Gastrocnemius medialis (tissue), 4 donors: ENCODE measurements around the gene EPB41L1. TPM values are rescaled to one million over a fixed set of nuclear protein-coding genes. Genes with fewer than 3 reads are reported as not detected.

Experiments
- ATAC-seq, 2 donors: fragments of 150-250 bp; one replicate each; pipeline ENCODE4 v1.9.1; 2016
- DNase-seq, 2 donors: peaks; one replicate each; pipeline ENCODE4 v3.0.0-alpha.2; 2019
- H3K27ac ChIP-seq, 4 donors: fragments of 200-600 bp; sonication (generic); 1 replicate in 1 of 4; 2 replicates in 3 of 4; pipeline ENCODE4 v1.5.1; 2016 to 2018; ENCODE audit warnings: mild to moderate bottlenecking in 2 of 4, moderate library complexity in 1 of 4
- H3K27me3 ChIP-seq, 3 donors: fragments of 200-600 bp; sonication (generic) in 2 of 3; 1 replicate in 1 of 3; 2 replicates in 2 of 3; pipeline versions ENCODE4 v1.5.1 to v1.6.0; 2016 to 2019; ENCODE audit warnings: mild to moderate bottlenecking in 1 of 3, moderate library complexity in 1 of 3
- H3K36me3 ChIP-seq, 2 donors: fragments of 200-600 bp; sonication (generic) in 1 of 2; one replicate each; pipeline ENCODE4 v1.5.1; 2017 to 2018
- H3K4me1 ChIP-seq, 2 donors: fragments of 200-600 bp; sonication (generic) in 1 of 2; one replicate each; pipeline ENCODE4 v1.5.1; 2016 to 2017; ENCODE audit warnings: mild to moderate bottlenecking in 2 of 2
- H3K4me3 ChIP-seq, 4 donors: fragments of 200-600 bp; sonication (generic) in 3 of 4; 1 replicate in 1 of 4; 2 replicates in 3 of 4; pipeline ENCODE4 v1.5.1; 2016 to 2019; ENCODE audit warnings: mild to moderate bottlenecking in 2 of 4
- H3K9me3 ChIP-seq, 3 donors: fragments of 200-600 bp; sonication (generic) in 2 of 3; 1 replicate in 1 of 3; 2 replicates in 2 of 3; pipeline ENCODE4 v1.5.1; 2016 to 2019
- CTCF ChIP-seq, 5 experiments: fragments of 450-650 bp in 3 of 5; fragments of 200-600 bp in 2 of 5; sonication (generic) in 2 of 5; IDR thresholded peaks in 4 of 5; conservative IDR thresholded peaks in 1 of 5; 1 replicate in 4 of 5; 2 replicates in 1 of 5; pipeline ENCODE4 v1.5.1; 2016 to 2019; ENCODE audit warnings: antibody characterized with exemption in 5 of 5, mild to moderate bottlenecking in 3 of 5, moderate library complexity in 3 of 5
- POLR2A ChIP-seq, 2 donors: fragments of 450-650 bp; IDR thresholded peaks; one replicate each; pipeline ENCODE4 v1.6.1; 2017; ENCODE audit warnings: antibody characterized with exemption in 2 of 2, mild to moderate bottlenecking in 2 of 2, moderate library complexity in 2 of 2
- in situ Hi-C, 4 donors: fragments of 200-750 bp; cut with MboI; loops; one replicate each; pipeline versions ENCODE4 v1.15.0 to v1.8.0; 2017; ENCODE audit warnings: low sequenced_read_pairs in 4 of 4
- intact Hi-C: fragments of 100-400 bp; cut with DNase I; formaldehyde crosslinking; loops from one replicate; pipeline ENCODE4 v1.15.1; 2023; ENCODE audit warnings: low total_unique reads
- total RNA-seq, 4 donors: library from RNA; depleted of rRNA; stranded (reverse); fragments of >200 nt; gene quantifications; one replicate each; pipeline versions ENCODE4 v1.1.0 to v1.2.3, GENCODE V29; 2016

The EPB41L1 gene
- total RNA-seq, 4 donors from 2014 or later: 2.3 to 11.4 (median 7.4) TPM

DNA sequence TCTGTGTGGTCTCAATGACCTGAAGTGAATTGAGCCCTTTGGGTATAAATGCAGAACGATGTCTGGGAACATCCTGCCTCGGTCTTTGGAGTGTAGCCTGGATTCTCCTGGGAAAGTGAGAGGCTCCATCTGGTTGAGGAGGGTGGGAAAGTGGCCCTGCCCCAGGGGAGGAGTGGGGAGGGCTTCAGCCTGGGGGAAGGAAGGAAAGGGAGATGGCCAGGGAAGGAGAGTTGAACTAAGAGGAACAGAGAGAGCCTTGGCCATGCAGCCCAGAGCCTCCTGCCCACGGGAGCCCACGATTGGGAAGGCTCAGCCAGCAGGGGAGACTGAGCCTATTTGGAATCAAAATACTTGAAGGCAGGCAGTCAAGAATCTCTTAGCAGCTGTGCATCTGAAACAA lies 2.3 kb upstream of the EPB41L1 start:
- intact Hi-C loops (no loop called here), in situ Hi-C loops (no loop called here)
- peak in 1 of 2 donors; percentile 14 for TF ChIP-seq POLR2A (IDR thresholded peaks at IDR 0.05)
- TF ChIP-seq CTCF (IDR thresholded peaks at IDR 0.05 in 4 of 5, conservative IDR thresholded peaks at IDR 0.05 in 1 of 5): no peak
- H3K4me3 ChIP-seq: no peak overlapping the region
- DNase-seq (no peak), ATAC-seq (no peak)
- peaks cover 7 to 31% of the 10 kb centered on the region in 2 donors for H3K4me1 ChIP-seq
- peak overlapping the region in 3 of 4 donors; percentile 63 to 69 (median 67) for H3K27ac ChIP-seq
- H3K36me3 ChIP-seq: no peaks in the 10 kb centered on the region
- H3K27me3 ChIP-seq: no peaks in the 10 kb centered on the region
- H3K9me3 ChIP-seq: no peaks in the 10 kb centered on the region

DNA sequence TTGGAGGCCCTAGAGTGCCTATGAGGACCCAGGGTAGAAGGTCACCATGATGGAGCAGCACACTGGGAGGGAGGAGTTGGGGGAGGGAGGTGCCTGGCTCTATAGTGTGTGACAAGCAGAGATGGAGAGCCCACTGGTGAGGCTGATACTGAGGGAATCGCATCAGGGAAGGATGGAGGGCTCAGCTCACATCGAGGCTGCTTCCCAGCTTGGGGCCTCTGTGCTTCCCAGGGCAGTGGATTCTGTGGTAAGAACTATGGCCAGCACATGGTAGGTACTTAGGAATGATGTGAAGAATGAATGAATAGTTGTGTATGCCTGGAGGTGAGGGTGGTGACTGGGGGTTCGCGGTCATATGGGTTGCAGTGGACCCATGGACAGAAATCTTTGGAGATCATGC lies 1.3 kb upstream of the EPB41L1 start:
- in situ Hi-C loops: no loop called here
- DNase-seq: no peak
- H3K27ac ChIP-seq: peak overlapping the region in 3 of 4 donors; percentile 63 to 69 (median 67)
- TF ChIP-seq POLR2A (IDR thresholded peaks at IDR 0.05) (no peak), CTCF (IDR thresholded peaks at IDR 0.05 in 4 of 5, conservative IDR thresholded peaks at IDR 0.05 in 1 of 5) (no peak)
- H3K4me3 ChIP-seq: no peak overlapping the region
- H3K27me3 ChIP-seq: no peaks in the 10 kb centered on the region
- ATAC-seq: no peak
- intact Hi-C loops: no loop called here
- peaks cover 7 to 26% of the 10 kb centered on the region in 2 donors for H3K4me1 ChIP-seq
- H3K36me3 ChIP-seq: no peaks in the 10 kb centered on the region
- no peaks in the 10 kb centered on the region for H3K9me3 ChIP-seq

DNA sequence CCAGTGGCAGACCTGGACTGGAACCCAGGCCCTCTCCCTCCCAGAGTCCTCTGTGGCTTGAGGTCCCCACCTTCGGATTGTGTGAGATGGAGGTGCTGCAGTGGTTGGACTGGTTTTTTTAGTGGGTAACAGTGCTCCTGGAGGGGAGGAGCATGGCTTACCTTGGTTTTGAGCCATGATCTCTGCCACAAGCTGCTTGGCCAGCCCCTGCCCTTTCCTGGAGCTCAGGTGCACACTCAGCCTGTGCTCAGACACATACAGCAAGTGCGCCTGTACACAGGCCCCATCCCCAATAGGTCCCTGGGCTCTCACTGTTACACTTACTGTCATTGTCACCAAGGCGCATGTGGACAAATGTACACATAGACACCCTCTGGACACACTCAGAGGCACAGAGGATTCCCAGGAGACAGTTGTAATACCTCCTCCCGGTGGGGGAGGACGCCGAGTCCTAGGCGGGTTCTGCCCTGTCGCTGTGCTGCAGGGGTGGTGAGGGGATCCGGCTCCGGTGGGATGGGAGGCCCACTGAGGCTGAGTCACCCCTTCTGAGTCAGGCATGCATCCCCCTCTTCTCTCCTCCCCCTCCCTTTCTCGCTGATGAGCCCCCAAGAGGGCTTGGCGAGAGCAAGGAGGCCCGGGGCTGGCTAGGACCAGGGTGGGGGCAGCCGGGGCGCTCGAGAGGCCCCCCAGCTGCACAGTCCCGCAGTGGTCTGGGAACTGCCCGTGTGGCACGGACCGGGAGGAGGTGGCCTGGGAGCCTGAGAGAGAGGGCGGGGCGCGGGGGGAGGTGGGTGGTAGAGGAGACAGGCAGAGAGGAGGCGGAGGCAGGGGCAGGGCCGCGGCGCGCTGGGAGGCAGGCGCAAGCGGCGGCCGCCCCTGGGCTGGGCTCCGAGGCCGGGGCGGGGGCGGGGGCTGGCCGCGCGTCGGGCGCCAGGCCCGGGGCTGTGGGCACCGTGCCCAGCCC lies 522 bp upstream of the EPB41L1 start:
- Histone ChIP-seq H3K4me1 (peaks cover 7 to 20% of the 10 kb centered on the region in 2 donors), H3K27me3 (no peaks in the 10 kb centered on the region), H3K4me3 (peak overlapping the region; percentile 55 to 62 (median 58)), H3K9me3 (no peaks in the 10 kb centered on the region), H3K27ac (peak overlapping the region; percentile 47 to 69 (median 65)), H3K36me3 (no peaks in the 10 kb centered on the region)
- no peak for TF ChIP-seq CTCF (IDR thresholded peaks at IDR 0.05 in 4 of 5, conservative IDR thresholded peaks at IDR 0.05 in 1 of 5)
- no peak for TF ChIP-seq POLR2A (IDR thresholded peaks at IDR 0.05)
- peak; percentile 52 to 60 for DNase-seq
- in situ Hi-C loops: no loop called here
- ATAC-seq: peak; percentile 63 to 65
- intact Hi-C loops: no loop called here

- in situ Hi-C loops (no loop called here), intact Hi-C loops (no loop called here)
- Histone ChIP-seq H3K4me1 (peaks cover 7 to 13% of the 10 kb centered on the region in 2 donors), H3K27me3 (no peaks in the 10 kb centered on the region), H3K4me3 (peak overlapping the region in 2 of 4 donors; percentile 59 to 64), H3K9me3 (no peaks in the 10 kb centered on the region), H3K27ac (peak overlapping the region in 1 of 4 donors; percentile 62), H3K36me3 (no peaks in the 10 kb centered on the region)
- DNase-seq (no peak), ATAC-seq (no peak)
- TF ChIP-seq POLR2A (IDR thresholded peaks at IDR 0.05) (no peak), CTCF (IDR thresholded peaks at IDR 0.05 in 4 of 5, conservative IDR thresholded peaks at IDR 0.05 in 1 of 5) (no peak)
These were observed 1.1 kb downstream of the EPB41L1 start for GRCh38 chr20:36155629-36155971.
